ENCODE data around the gene SPATA31D3.
"Not testable (repeated sequence)": the region's sequence is repeated elsewhere in the genome, so short reads cannot be mapped to it uniquely, and the experiment has no call there.

The SPATA31D3 gene

GRCh38 chr9:81979196-81979595, 35.9 kb downstream of the SPATA31D3 start:
- DNase-seq (ENCODE audit: low read depth, low spot score): no peak

GRCh38 chr9:81980568-81980967, 37.3 kb downstream of the SPATA31D3 start:
- DNase-seq (ENCODE audit: low read depth, low spot score): no peak

GRCh38 chr9:81981883-81982282, 38.6 kb downstream of the SPATA31D3 start:
- no peak for DNase-seq (ENCODE audit: low read depth, low spot score)

GRCh38 chr9:81984928-81985327, 41.6 kb downstream of the SPATA31D3 start:
- no peak for DNase-seq (ENCODE audit: low read depth, low spot score)

DNA sequence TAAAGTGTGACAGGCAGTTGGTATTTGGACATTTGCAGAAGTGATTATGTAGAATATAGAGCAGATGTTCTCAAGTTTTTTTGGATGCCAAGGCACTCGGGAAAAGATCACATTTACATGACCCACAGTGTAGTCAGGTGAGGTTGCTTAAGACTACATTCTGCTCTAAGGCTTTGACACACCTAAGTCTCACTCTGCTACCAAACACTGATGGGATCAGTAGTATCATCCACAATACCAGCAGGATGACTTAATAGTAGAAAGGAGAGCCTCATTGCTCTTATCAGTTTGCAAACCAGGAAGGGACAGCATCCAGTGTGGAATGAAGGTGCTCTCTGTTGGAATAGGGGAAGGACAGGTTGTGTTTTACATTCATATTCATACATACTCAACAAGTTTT, 42.8 kb downstream of the SPATA31D3 start:
- no peak for DNase-seq (ENCODE audit: low read depth, low spot score)

DNA sequence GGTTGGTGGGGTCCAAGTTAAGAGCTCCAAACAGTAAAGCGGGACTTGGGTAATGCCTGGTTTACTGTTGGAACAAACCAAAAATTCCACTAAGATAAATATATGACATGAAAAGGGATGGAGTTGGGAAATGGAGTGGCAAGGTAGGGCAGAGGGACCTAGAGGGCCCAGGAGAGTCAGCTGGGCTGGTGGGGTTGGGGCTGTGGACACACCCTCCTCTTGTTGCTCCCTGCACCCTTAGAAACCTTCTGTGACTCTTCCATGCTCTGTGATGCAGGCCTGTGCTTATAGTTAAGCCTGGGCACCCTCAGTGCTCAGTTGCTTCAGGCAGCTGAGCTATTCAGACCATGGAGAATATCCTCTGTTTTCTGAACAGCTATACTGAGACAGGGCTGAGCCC, 45.2 kb downstream of the SPATA31D3 start, which contains the start of gene SPATA31D1:
TSS of gene SPATA31D1 (plus strand) at position 301 of the 400 bp plus-strand sequence. CDS start at position 348, 47 bp downstream.
- DNase-seq (ENCODE audit: low read depth, low spot score): not testable (repeated sequence)

- no peak for DNase-seq (ENCODE audit: low read depth, low spot score)
Measured at GRCh38 chr9:81989700-81990099, 46.4 kb downstream of the SPATA31D3 start.

GRCh38 chr9:81993656-81994055, 50.4 kb downstream of the SPATA31D3 start:
- no peak for DNase-seq (ENCODE audit: low read depth, low spot score)
